Fibroblast of lung (primary cell): Measurements from ENCODE around the gene PPARG. TPM values are rescaled to one million over a fixed set of nuclear protein-coding genes. Genes with fewer than 3 reads are reported as not detected.

Source experiments
- DNase-seq, 2 donors: peaks; one replicate each; pipeline versions ENCODE4 v3.0.0 to v3.0.0-alpha.2; 2010; ENCODE audit warnings: low read depth in 2 of 2
- H2AFZ ChIP-seq: 2 replicates; pipeline ENCODE4 v1.5.1; 2012; ENCODE audit warnings: low read length, control low read depth, inconsistent platforms
- H3K27ac ChIP-seq: 2 replicates; pipeline ENCODE4 v1.5.1; 2011; ENCODE audit warnings: low read length, control low read depth; ENCODE audit not compliant: insufficient read depth
- H3K27me3 ChIP-seq: 2 replicates; pipeline ENCODE4 v1.5.1; 2011; ENCODE audit warnings: mild to moderate bottlenecking, low read length; ENCODE audit not compliant: control insufficient read depth, insufficient read depth
- H3K36me3 ChIP-seq: 2 replicates; pipeline ENCODE4 v1.5.1; 2011; ENCODE audit warnings: low read length; ENCODE audit not compliant: control insufficient read depth, insufficient read depth
- H3K4me1 ChIP-seq: 2 replicates; pipeline ENCODE4 v1.5.1; 2011; ENCODE audit warnings: low read length; ENCODE audit not compliant: control insufficient read depth, insufficient read depth; ENCODE audit errors: extremely low read depth
- H3K4me2 ChIP-seq: 2 replicates; pipeline ENCODE4 v1.5.1; 2011; ENCODE audit warnings: low read length, control low read depth; ENCODE audit not compliant: insufficient read depth; ENCODE audit errors: extremely low read depth
- H3K4me3 ChIP-seq, 4 experiments: fragments of 200-600 bp in 1 of 4; sonication (generic) in 1 of 4; replicated peaks in 1 of 4; 2 replicates each; pipeline ENCODE4 v1.5.1; 2011 to 2016; ENCODE audit warnings: low read length in 4 of 4, low read depth in 3 of 4, mild to moderate bottlenecking in 3 of 4, control low read depth in 2 of 4, inconsistent platforms in 1 of 4, mixed read lengths in 1 of 4; ENCODE audit not compliant: insufficient read depth in 1 of 4; ENCODE audit errors: control extremely low read depth in 1 of 4
- H3K79me2 ChIP-seq: 2 replicates; pipeline ENCODE4 v1.5.1; 2012; ENCODE audit warnings: mild to moderate bottlenecking, low read length, inconsistent platforms; ENCODE audit not compliant: control insufficient read depth, insufficient read depth
- H3K9ac ChIP-seq: 2 replicates; pipeline ENCODE4 v1.5.1; 2011; ENCODE audit warnings: mild to moderate bottlenecking, low read length, control low read depth; ENCODE audit not compliant: insufficient read depth
- H3K9me3 ChIP-seq: 2 replicates; pipeline ENCODE4 v1.5.1; 2012; ENCODE audit warnings: low read depth, low read length; ENCODE audit not compliant: control insufficient read depth, insufficient read depth
- H4K20me1 ChIP-seq: 2 replicates; pipeline ENCODE4 v1.5.1; 2011; ENCODE audit warnings: low read length; ENCODE audit not compliant: control insufficient read depth, insufficient read depth; ENCODE audit errors: extremely low read depth
- EZH2 ChIP-seq: IDR thresholded peaks from 2 replicates; pipeline ENCODE4 v1.5.1; 2012; ENCODE audit warnings: low read length, control low read depth, mild to moderate bottlenecking; ENCODE audit errors: missing control alignments
- polyA plus RNA-seq, 2 donors: library from polyadenylated mRNA; depleted of rRNA in 1 of 2; stranded (reverse) in 1 of 2; unstranded in 1 of 2; fragments of >200 nt; gene quantifications; 2 replicates each; pipeline ENCODE4 v1.2.1, GENCODE V29; 2011 to 2012; ENCODE audit warnings: missing spikeins in 1 of 2
- total RNA-seq: library from RNA; depleted of rRNA; stranded (reverse); fragments of >200 nt; gene quantifications from 2 replicates; pipeline ENCODE4 v1.2.1, GENCODE V29; 2014
- TF ChIP-seq, protein P1 (sequence below), 2 donors: IDR thresholded peaks in 1 of 2; conservative IDR thresholded peaks in 1 of 2; 1 replicate in 1 of 2; 2 replicates in 1 of 2; pipeline ENCODE4 v1.5.1; 2011 to 2012; ENCODE audit warnings: low read length in 2 of 2, control low read depth in 1 of 2, inconsistent platforms in 1 of 2, low read depth in 1 of 2, mild to moderate bottlenecking in 1 of 2

Gene PPARG
- total and polyA plus RNA-seq, 2 donors (not counting 1 experiment from before 2014, with no cell fraction given), result 32.8 to 42.8 TPM

DNA sequence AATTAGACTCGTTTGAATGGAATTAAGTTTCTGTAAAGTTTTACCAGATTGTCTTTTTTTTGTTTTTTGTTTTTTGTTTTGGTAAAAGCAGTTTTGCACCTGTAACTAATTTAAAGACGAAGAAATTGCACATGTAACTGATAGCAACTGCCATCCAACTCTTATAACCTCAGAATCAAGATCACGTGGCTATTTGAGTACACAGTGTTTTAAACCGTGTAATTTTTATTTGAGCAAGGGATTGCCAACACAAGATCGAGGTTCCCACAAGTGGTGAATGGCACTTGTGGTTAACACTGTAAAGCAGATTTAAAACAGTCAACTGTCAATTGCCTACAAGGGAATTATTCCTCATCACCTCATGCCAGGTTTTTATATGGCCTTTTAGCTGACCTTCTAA, 67.3 kb downstream of the PPARG start:
- no peak for DNase-seq
- Histone ChIP-seq H3K27me3 (no peaks in the 10 kb centered on the region), H3K4me1 (no peaks in the 10 kb centered on the region), H3K4me2 (no peak overlapping the region), H3K4me3 (no peak overlapping the region), H2AFZ (no peak overlapping the region), H3K36me3 (no peaks in the 10 kb centered on the region), H4K20me1 (no peaks in the 10 kb centered on the region), H3K9me3 (no peaks in the 10 kb centered on the region), H3K27ac (no peak overlapping the region), H3K79me2 (no peaks in the 10 kb centered on the region), H3K9ac (no peak overlapping the region)
- TF ChIP-seq, protein P1, sequence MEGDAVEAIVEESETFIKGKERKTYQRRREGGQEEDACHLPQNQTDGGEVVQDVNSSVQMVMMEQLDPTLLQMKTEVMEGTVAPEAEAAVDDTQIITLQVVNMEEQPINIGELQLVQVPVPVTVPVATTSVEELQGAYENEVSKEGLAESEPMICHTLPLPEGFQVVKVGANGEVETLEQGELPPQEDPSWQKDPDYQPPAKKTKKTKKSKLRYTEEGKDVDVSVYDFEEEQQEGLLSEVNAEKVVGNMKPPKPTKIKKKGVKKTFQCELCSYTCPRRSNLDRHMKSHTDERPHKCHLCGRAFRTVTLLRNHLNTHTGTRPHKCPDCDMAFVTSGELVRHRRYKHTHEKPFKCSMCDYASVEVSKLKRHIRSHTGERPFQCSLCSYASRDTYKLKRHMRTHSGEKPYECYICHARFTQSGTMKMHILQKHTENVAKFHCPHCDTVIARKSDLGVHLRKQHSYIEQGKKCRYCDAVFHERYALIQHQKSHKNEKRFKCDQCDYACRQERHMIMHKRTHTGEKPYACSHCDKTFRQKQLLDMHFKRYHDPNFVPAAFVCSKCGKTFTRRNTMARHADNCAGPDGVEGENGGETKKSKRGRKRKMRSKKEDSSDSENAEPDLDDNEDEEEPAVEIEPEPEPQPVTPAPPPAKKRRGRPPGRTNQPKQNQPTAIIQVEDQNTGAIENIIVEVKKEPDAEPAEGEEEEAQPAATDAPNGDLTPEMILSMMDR (conservative IDR thresholded peaks at IDR 0.05 in 1 of 2, IDR thresholded peaks at IDR 0.05 in 1 of 2; ENCODE audit: low read depth in 1 of 2, low read length in 2 of 2), result no peak
- no peak for TF ChIP-seq EZH2

DNA sequence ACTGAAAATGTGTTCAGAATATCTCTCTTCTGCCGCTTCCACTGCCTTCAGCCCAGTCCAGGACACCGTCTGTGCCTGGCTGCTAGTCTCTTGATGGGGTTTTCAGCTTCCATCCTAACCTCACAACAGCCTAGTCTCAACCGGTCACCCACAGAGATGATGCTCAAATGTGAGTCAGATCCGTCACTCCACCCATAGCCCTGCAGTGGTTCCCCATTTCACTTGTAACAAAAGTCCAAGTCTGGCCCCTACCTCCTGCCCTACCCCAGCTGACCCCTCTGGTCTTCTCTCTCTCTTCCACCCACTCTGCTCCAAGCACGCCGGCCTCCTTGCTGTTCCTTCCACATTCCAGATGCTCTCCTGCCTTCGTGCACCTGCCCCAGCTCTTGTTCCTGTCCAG, 68.1 kb downstream of the PPARG start:
- Histone ChIP-seq H3K9me3 (no peaks in the 10 kb centered on the region), H2AFZ (no peak overlapping the region), H3K27ac (no peak overlapping the region), H4K20me1 (no peaks in the 10 kb centered on the region), H3K9ac (no peak overlapping the region), H3K36me3 (no peaks in the 10 kb centered on the region), H3K27me3 (no peaks in the 10 kb centered on the region), H3K4me1 (no peaks in the 10 kb centered on the region), H3K4me2 (no peak overlapping the region), H3K79me2 (no peaks in the 10 kb centered on the region), H3K4me3 (no peak overlapping the region)
- TF ChIP-seq, protein P1 (conservative IDR thresholded peaks at IDR 0.05 in 1 of 2, IDR thresholded peaks at IDR 0.05 in 1 of 2; ENCODE audit: low read depth in 1 of 2, low read length in 2 of 2), result no peak
- TF ChIP-seq EZH2, result no peak
- DNase-seq, result no peak

DNA sequence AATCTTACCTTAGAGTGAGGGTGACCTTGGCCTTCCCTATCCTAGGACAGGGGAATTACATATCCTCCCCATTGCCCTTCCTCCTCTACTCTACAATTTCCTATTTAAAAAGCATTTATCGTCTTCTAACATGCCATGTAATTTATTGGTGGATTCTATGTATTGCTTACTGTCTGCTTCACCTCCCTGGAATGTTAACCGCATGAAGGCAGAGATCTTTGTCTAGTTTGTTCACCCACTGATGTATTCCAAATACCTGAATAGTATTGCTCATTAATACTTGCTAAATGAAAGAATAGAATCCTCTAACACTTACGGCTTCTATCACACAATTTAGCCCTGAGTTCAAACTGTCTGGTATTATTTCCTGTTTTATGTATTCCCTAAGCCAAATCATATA, 68.6 kb downstream of the PPARG start:
- TF ChIP-seq, protein P1 (conservative IDR thresholded peaks at IDR 0.05 in 1 of 2, IDR thresholded peaks at IDR 0.05 in 1 of 2; ENCODE audit: low read depth in 1 of 2, low read length in 2 of 2), result no peak
- no peak for TF ChIP-seq EZH2
- no peak overlapping the region for H3K9ac ChIP-seq
- no peak overlapping the region for H3K27ac ChIP-seq
- H4K20me1 ChIP-seq, result no peaks in the 10 kb centered on the region
- no peaks in the 10 kb centered on the region for H3K36me3 ChIP-seq
- H3K27me3 ChIP-seq, result no peaks in the 10 kb centered on the region
- H3K4me1 ChIP-seq, result no peaks in the 10 kb centered on the region
- peak in 1 of 2 donors; percentile 61 for DNase-seq
- no peaks in the 10 kb centered on the region for H3K9me3 ChIP-seq
- no peak overlapping the region for H3K4me3 ChIP-seq
- H3K79me2 ChIP-seq, result no peaks in the 10 kb centered on the region
- H2AFZ ChIP-seq, result no peak overlapping the region
- no peak overlapping the region for H3K4me2 ChIP-seq
